HG02870 (cell line): ENCODE results near the gene C2orf69.

ENCODE experiments used
- ATAC-seq: cut with Tn5 transposase; IDR thresholded peaks from one replicate; pipeline ENCODE4 v1.9.1; 2021; ENCODE audit warnings: mild to moderate bottlenecking, moderate library complexity; ENCODE audit not compliant: unreplicated experiment

Gene C2orf69, protein sequence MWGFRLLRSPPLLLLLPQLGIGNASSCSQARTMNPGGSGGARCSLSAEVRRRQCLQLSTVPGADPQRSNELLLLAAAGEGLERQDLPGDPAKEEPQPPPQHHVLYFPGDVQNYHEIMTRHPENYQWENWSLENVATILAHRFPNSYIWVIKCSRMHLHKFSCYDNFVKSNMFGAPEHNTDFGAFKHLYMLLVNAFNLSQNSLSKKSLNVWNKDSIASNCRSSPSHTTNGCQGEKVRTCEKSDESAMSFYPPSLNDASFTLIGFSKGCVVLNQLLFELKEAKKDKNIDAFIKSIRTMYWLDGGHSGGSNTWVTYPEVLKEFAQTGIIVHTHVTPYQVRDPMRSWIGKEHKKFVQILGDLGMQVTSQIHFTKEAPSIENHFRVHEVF

GRCh38 chr2:199911052-199911876 lies at the start of gene C2orf69:
Gene C2orf69 (plus strand): TSS chr2:199911293. CDS start chr2:199911439, 146 bp downstream.
- ATAC-seq, result peak; percentile 86

GRCh38 chr2:199862788-199863187 lies 48.3 kb upstream of the C2orf69 start:
- no peak for ATAC-seq

DNA sequence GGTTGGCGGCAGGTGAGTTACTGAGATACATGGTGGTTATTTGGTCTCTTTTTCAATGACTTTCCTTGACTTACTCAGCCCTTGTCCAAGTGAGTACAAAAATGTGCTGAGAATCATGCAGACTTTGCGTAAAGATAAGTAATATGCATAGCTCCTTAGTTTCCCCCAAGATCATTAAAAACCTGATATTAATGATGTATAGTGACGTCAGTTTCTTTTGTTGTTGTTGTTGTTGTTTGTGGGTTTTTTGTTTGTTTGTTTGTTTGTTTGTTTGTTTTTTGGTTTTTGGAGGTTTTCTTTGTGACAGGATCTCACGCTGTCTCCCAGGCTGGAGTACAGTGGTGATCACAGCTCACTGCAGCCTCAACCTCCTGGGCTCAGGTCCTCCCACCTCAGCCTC lies 45.2 kb upstream of the C2orf69 start:
- ATAC-seq, result no peak

- no peak for ATAC-seq
These were observed 42.5 kb upstream of the C2orf69 start for GRCh38 chr2:199868431-199869226.

GRCh38 chr2:199869227-199869541 lies 41.9 kb upstream of the C2orf69 start:
- no peak for ATAC-seq

GRCh38 chr2:199869653-199870052 lies 41.4 kb upstream of the C2orf69 start:
- ATAC-seq, result no peak

- ATAC-seq, result no peak
These were observed 40.5 kb upstream of the C2orf69 start for GRCh38 chr2:199870581-199870980.

DNA sequence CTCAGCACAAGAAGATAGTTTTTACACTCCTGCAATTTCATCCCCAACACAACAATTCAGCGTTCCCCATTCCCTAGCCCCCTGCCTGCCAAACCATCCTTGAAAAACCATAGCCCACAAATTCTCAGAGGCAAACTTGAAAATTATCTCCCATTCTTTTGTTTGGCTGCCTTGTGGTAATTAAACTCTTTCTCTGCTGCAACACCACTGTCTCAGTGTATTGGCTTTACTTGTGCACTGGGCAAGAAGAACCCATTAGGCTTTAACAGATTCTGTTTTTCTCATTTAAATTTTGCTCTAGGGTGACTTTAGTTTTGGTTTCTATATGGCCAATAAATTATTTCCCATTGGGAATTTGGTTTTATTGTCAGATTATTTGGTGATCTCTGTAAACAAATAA lies 36.9 kb upstream of the C2orf69 start:
- ATAC-seq, result no peak

GRCh38 chr2:199875400-199875799 lies 35.7 kb upstream of the C2orf69 start:
- no peak for ATAC-seq

GRCh38 chr2:199882667-199883066 lies 28.4 kb upstream of the C2orf69 start:
- no peak for ATAC-seq

DNA sequence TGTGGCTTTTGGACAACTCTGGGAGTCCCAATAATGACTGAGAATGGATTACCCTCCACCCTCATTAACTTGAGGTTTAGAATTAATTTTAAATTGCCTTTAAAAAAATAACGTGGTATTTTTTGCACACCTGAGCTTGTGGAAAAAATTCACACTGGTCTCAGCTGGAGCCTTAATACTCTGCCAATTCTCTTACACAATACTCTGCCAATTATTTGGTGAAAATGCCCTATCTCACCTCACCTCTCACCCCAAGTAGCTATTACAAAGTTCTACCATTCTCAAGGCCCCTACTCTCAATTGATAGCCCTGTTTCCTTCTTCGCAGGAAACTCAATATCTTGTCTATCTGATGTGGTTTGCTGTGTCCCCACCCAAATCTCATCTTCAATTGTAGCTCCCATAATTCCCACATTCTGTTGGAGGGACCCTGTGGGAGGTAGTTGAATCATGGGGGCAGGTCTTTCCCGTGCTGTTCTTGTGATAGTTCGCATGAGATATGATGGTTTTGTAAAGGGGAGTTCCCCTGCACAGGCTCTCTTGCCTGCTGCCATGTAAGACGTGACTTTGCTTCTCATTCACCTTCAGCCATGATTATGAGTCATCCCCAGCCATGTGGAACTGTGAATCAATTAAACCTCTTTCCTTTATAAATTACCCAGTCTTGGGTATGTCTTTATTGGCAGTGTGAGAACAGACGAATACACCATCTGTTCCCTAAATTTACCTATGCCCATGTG lies 27.4 kb upstream of the C2orf69 start:
- ATAC-seq, result no peak

DNA sequence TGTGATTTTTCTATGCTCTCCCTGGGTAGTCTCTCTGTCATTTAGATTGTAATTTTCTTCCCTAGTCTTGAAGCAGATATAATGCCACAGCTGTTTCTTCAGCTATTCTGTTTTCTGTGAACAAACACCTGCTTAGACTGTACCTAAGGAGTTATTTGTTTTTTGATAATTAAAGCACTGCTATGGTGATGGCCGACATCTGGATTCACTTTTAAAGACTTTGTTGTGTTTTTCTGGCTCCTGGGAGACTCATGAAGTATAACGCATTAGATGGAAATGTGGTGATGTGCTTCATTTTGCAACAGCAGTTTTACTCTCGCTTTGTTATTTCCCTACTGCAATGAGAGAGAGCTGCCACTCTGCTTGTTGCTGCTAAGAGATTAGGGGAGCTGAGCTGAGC lies 15.7 kb upstream of the C2orf69 start:
- no peak for ATAC-seq

DNA sequence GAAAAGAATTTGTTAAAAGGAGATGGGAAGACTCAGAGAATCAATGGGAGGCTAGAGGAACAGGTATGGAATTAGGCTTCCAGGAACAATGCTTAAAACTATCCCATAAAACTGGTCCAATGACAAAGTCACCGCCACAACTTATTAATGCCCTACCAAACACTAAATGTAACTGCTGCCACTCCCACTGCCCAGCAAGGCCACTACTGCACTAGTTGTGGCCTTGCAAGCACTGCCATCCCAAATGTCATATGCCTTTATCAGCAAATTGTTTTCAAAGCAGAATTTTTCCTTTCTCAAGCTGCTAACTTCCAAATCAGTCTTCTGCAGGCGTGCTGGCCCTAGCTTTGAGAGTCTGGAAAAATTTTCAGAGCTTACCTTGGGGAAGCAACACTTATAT lies 14.5 kb upstream of the C2orf69 start:
- ATAC-seq, result no peak

DNA sequence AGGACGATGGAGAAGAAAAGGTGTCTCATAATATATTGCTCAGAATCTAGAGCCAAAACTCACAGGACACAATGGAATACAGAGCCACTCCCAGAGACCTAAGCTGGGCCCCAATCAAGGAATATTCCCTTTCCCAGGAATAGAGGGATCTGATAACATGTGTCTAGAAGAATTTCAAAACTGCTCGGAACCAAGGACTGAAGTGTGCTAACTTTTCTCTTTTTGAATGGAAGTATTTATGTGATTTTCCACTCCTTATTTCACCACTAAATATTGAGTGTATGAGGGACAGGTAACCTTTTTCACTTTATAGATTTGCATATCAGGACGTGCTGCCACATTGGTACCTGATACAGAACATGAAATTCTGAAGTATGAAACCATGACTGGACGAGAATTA lies 9.2 kb upstream of the C2orf69 start:
- no peak for ATAC-seq

GRCh38 chr2:199902486-199903110 lies 8.5 kb upstream of the C2orf69 start:
- ATAC-seq, result no peak

DNA sequence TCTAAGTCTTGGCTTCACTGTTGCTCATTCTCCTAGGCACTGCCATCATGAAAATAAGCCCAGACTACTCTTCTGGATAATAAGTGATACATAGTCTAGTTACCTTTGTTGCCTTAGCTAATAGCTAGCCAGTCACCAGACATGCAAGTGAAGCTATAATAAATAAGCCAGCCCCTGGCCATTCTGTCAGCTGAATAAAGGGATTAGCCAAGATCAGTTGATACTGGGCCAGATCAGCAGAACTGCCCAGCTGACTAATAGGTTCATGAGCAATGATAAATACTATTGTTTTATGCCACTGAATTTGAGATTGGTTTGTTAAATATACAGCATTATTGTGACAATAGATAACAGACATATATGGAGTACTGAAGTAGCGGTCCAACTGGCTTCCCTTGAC lies 8.0 kb upstream of the C2orf69 start:
- no peak for ATAC-seq

- ATAC-seq, result no peak
These were observed 3.9 kb upstream of the C2orf69 start for GRCh38 chr2:199907008-199907714.

DNA sequence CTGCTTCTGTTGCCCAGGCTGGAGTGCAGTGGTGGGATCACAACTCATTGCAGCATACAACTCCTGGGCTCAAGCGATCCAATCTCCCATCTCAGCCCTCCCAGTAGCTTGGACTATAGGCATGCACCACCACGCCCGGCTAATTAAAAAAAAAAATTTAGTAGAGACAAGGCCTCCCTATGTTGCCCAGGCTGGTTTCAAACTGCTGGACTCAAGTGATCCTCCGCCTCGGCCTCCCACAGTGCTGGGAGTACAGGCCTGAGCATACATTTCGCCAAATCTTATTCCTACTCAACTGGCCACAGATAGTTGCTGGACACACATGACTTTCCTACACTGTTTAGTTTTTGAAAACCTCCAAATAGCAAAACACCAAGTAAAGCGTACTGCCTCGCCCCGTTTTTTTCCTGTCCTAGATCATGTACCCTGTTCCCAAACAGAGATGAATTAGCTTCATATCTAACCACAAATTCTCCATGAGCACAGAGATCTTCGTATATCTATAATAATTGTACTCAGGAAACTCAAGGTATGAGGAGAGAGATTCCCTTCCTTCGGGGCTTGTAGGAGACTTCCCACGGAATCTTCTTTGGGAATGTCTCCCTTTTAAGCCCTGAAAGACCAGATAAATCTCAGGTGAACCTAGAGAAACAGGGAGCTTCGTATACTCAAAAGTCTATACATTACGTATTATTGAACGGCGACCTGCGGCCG lies 598 bp upstream of the C2orf69 start:
- no peak for ATAC-seq

GRCh38 chr2:199911877-199912161 lies 726 bp downstream of the C2orf69 start:
- no peak for ATAC-seq
